ENCODE measurements around the gene ACTL9.

- TF ChIP-seq CTCF (conservative IDR thresholded peaks at IDR 0.05; ENCODE audit: low read length) (no peak), EZH2phosphoT487 (IDR thresholded peaks at IDR 0.05; ENCODE audit: borderline replicate concordance) (no peak)
These were observed 2.4 kb upstream of the ACTL9 start for GRCh38 chr19:8700956-8701355.

All from Loucy (cell line).